Measurements from ENCODE around the gene OR2T34. TPM values are rescaled to one million over a fixed set of nuclear protein-coding genes. Genes with fewer than 3 reads are reported as not detected.

Gene OR2T34
- total RNA-seq, 1 experiment from 2014 or later = not detected

DNA sequence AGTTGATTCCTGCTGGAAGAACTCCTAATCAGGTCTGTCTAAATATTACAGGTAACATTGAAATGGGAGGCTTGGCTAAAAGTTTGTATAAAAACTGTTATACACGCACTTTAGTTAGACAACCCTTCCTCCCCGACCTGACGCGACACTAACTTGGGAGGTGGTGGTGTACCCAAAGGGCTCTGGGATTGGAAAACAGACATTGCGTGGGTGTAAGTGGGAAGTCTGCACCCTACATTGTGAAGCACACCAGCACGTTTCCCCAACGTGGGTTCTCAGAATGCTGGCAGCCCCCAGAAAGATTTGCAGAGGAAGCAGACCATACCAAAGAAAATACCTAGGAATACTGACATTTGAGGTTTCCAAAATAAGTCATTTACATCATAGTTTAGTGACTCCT, 43.6 kb upstream of the OR2T34 start (continued):
- no peak for TF ChIP-seq ATF1 (CRISPR knock-in tag; IDR thresholded peaks at IDR 0.05)
- no peak for TF ChIP-seq TEAD4 (CRISPR knock-in tag; IDR thresholded peaks at IDR 0.05)
- no peak for TF ChIP-seq JUN (CRISPR knock-in tag; IDR thresholded peaks at IDR 0.05)
- TF ChIP-seq, protein P1, sequence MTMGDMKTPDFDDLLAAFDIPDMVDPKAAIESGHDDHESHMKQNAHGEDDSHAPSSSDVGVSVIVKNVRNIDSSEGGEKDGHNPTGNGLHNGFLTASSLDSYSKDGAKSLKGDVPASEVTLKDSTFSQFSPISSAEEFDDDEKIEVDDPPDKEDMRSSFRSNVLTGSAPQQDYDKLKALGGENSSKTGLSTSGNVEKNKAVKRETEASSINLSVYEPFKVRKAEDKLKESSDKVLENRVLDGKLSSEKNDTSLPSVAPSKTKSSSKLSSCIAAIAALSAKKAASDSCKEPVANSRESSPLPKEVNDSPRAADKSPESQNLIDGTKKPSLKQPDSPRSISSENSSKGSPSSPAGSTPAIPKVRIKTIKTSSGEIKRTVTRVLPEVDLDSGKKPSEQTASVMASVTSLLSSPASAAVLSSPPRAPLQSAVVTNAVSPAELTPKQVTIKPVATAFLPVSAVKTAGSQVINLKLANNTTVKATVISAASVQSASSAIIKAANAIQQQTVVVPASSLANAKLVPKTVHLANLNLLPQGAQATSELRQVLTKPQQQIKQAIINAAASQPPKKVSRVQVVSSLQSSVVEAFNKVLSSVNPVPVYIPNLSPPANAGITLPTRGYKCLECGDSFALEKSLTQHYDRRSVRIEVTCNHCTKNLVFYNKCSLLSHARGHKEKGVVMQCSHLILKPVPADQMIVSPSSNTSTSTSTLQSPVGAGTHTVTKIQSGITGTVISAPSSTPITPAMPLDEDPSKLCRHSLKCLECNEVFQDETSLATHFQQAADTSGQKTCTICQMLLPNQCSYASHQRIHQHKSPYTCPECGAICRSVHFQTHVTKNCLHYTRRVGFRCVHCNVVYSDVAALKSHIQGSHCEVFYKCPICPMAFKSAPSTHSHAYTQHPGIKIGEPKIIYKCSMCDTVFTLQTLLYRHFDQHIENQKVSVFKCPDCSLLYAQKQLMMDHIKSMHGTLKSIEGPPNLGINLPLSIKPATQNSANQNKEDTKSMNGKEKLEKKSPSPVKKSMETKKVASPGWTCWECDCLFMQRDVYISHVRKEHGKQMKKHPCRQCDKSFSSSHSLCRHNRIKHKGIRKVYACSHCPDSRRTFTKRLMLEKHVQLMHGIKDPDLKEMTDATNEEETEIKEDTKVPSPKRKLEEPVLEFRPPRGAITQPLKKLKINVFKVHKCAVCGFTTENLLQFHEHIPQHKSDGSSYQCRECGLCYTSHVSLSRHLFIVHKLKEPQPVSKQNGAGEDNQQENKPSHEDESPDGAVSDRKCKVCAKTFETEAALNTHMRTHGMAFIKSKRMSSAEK (CRISPR knock-in tag; IDR thresholded peaks at IDR 0.05; ENCODE audit: borderline replicate concordance) = no peak

DNA sequence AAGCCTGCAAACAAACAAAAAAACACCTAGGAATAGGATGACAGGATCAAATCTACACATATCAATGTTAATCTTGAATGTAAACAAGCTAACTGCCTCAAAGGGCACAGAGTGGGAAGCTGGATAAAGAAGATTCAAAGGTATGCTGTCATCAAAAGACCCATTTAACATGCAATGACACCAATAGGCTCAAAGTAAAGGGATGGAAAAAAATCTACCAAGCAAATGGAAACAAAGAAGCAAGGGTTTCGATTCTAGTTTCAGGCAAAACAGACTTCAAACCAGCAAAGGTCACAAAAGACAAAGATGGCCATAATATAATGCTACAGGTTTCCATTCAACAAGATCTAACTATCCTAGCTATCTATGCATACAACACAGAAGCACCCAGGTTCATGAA, 39.2 kb upstream of the OR2T34 start:
- no peak for ATAC-seq
- Mint-ChIP-seq H3K4me3 (no peak overlapping the region), H3K36me3 (peaks cover 75% of the 10 kb centered on the region), H3K4me1 (no peaks in the 10 kb centered on the region), H3K9me3 (peaks cover 89% of the 10 kb centered on the region), H3K27ac (no peak overlapping the region), H3K27me3 (ENCODE audit: low read depth) (peaks cover 4% of the 10 kb centered on the region; the same call in 1 of the 2 replicates)
- TF ChIP-seq ESRRA (CRISPR knock-in tag; IDR thresholded peaks at IDR 0.05; ENCODE audit: borderline replicate concordance) = no peak
- TF ChIP-seq, protein P2, sequence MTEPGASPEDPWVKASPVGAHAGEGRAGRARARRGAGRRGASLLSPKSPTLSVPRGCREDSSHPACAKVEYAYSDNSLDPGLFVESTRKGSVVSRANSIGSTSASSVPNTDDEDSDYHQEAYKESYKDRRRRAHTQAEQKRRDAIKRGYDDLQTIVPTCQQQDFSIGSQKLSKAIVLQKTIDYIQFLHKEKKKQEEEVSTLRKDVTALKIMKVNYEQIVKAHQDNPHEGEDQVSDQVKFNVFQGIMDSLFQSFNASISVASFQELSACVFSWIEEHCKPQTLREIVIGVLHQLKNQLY (CRISPR knock-in tag; IDR thresholded peaks at IDR 0.05) = no peak
- TF ChIP-seq, protein P3, sequence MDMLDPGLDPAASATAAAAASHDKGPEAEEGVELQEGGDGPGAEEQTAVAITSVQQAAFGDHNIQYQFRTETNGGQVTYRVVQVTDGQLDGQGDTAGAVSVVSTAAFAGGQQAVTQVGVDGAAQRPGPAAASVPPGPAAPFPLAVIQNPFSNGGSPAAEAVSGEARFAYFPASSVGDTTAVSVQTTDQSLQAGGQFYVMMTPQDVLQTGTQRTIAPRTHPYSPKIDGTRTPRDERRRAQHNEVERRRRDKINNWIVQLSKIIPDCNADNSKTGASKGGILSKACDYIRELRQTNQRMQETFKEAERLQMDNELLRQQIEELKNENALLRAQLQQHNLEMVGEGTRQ (CRISPR knock-in tag; IDR thresholded peaks at IDR 0.05) = no peak
- no peak for TF ChIP-seq NFATC4 (CRISPR knock-in tag; IDR thresholded peaks at IDR 0.05)
- no peak for TF ChIP-seq ZNF396 (CRISPR knock-in tag; IDR thresholded peaks at IDR 0.05; ENCODE audit: borderline replicate concordance)
- TF ChIP-seq ZNF121 (CRISPR knock-in tag; IDR thresholded peaks at IDR 0.05) = no peak
- TF ChIP-seq SP1 (CRISPR knock-in tag; conservative IDR thresholded peaks at IDR 0.05) = no peak
- TF ChIP-seq, protein P4, sequence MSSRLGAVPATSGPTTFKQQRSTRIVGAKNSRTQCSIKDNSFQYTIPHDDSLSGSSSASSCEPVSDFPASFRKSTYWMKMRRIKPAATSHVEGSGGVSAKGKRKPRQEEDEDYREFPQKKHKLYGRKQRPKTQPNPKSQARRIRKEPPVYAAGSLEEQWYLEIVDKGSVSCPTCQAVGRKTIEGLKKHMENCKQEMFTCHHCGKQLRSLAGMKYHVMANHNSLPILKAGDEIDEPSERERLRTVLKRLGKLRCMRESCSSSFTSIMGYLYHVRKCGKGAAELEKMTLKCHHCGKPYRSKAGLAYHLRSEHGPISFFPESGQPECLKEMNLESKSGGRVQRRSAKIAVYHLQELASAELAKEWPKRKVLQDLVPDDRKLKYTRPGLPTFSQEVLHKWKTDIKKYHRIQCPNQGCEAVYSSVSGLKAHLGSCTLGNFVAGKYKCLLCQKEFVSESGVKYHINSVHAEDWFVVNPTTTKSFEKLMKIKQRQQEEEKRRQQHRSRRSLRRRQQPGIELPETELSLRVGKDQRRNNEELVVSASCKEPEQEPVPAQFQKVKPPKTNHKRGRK (CRISPR knock-in tag; IDR thresholded peaks at IDR 0.05; ENCODE audit: borderline replicate concordance) = no peak
- TF ChIP-seq, protein P5, sequence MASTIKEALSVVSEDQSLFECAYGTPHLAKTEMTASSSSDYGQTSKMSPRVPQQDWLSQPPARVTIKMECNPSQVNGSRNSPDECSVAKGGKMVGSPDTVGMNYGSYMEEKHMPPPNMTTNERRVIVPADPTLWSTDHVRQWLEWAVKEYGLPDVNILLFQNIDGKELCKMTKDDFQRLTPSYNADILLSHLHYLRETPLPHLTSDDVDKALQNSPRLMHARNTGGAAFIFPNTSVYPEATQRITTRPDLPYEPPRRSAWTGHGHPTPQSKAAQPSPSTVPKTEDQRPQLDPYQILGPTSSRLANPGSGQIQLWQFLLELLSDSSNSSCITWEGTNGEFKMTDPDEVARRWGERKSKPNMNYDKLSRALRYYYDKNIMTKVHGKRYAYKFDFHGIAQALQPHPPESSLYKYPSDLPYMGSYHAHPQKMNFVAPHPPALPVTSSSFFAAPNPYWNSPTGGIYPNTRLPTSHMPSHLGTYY (CRISPR knock-in tag; IDR thresholded peaks at IDR 0.05) = no peak
- ChIA-PET POLR2A (no interaction called here), CTCF (no interaction called here)
- DNase-seq (ENCODE audit: low spot score) = no peak

DNA sequence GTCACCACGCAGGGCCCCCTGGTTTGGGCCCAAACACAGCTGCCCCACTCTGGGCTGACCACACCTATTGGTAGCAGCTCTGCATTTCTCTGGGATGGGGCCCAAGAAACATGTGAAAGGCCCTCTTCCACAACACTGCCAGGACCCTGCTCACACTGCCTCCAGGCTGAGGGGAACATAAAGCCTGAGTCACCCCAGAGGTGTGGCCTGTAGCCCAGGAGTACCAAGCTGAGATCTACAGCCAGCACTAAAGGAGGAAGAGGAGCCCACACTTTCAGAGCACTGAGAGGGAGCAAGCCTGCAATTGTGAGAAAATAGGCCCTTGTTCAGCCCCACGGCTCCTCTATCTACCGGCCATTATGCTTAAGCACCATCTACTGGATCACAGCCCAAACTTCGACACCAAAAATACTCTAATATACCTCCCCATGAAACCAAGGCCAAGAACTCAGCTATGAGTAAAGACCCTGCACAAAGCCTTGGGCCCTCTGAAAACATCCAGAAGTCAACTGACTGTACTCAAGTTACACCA, 37.4 kb upstream of the OR2T34 start:
- DNase-seq (ENCODE audit: low spot score) (no peak), ATAC-seq (no peak)
- TF ChIP-seq, protein P6, sequence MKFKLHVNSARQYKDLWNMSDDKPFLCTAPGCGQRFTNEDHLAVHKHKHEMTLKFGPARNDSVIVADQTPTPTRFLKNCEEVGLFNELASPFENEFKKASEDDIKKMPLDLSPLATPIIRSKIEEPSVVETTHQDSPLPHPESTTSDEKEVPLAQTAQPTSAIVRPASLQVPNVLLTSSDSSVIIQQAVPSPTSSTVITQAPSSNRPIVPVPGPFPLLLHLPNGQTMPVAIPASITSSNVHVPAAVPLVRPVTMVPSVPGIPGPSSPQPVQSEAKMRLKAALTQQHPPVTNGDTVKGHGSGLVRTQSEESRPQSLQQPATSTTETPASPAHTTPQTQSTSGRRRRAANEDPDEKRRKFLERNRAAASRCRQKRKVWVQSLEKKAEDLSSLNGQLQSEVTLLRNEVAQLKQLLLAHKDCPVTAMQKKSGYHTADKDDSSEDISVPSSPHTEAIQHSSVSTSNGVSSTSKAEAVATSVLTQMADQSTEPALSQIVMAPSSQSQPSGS (CRISPR knock-in tag; IDR thresholded peaks at IDR 0.05; ENCODE audit: borderline replicate concordance, low read depth) = no peak
- no peak for TF ChIP-seq TP53 (CRISPR knock-in tag; IDR thresholded peaks at IDR 0.05)
- TF ChIP-seq, protein P7, sequence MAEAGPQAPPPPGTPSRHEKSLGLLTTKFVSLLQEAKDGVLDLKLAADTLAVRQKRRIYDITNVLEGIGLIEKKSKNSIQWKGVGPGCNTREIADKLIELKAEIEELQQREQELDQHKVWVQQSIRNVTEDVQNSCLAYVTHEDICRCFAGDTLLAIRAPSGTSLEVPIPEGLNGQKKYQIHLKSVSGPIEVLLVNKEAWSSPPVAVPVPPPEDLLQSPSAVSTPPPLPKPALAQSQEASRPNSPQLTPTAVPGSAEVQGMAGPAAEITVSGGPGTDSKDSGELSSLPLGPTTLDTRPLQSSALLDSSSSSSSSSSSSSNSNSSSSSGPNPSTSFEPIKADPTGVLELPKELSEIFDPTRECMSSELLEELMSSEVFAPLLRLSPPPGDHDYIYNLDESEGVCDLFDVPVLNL (CRISPR knock-in tag; IDR thresholded peaks at IDR 0.05; ENCODE audit: borderline replicate concordance, low read depth) = no peak
- TF ChIP-seq ZNF263 (CRISPR knock-in tag; IDR thresholded peaks at IDR 0.05; ENCODE audit: low read depth) = no peak
- TF ChIP-seq, protein P8, sequence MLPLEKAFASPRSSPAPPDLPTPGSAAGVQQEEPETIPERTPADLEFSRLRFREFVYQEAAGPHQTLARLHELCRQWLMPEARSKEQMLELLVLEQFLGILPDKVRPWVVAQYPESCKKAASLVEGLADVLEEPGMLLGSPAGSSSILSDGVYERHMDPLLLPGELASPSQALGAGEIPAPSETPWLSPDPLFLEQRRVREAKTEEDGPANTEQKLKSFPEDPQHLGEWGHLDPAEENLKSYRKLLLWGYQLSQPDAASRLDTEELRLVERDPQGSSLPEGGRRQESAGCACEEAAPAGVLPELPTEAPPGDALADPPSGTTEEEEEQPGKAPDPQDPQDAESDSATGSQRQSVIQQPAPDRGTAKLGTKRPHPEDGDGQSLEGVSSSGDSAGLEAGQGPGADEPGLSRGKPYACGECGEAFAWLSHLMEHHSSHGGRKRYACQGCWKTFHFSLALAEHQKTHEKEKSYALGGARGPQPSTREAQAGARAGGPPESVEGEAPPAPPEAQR (CRISPR knock-in tag; IDR thresholded peaks at IDR 0.05) = no peak
- TF ChIP-seq TEAD4 (CRISPR knock-in tag; IDR thresholded peaks at IDR 0.05) = no peak
- no peak for TF ChIP-seq RELA (CRISPR knock-in tag; IDR thresholded peaks at IDR 0.05; ENCODE audit: borderline replicate concordance)
- no peak for TF ChIP-seq SMAD4 (CRISPR knock-in tag; IDR thresholded peaks at IDR 0.05)
- Mint-ChIP-seq H3K27me3 (ENCODE audit: low read depth) (peaks cover 4% of the 10 kb centered on the region; the same call in 1 of the 2 replicates), H3K36me3 (peaks cover 66% of the 10 kb centered on the region), H3K9me3 (peaks cover 90% of the 10 kb centered on the region), H3K27ac (no peak overlapping the region), H3K4me1 (no peaks in the 10 kb centered on the region), H3K4me3 (no peak overlapping the region)
- CTCF ChIA-PET = no interaction called here
- POLR2A ChIA-PET = no interaction called here

Measured in WTC11 (cell line).